GM19372 (cell line): ENCODE results near the gene MRGPRX4.

Source experiments
- ATAC-seq: cut with Tn5 transposase; IDR thresholded peaks from one replicate; pipeline ENCODE4 v1.9.1; 2021; ENCODE audit warnings: mild to moderate bottlenecking, low read depth, moderate library complexity; ENCODE audit not compliant: unreplicated experiment

MRGPRX4 gene

DNA sequence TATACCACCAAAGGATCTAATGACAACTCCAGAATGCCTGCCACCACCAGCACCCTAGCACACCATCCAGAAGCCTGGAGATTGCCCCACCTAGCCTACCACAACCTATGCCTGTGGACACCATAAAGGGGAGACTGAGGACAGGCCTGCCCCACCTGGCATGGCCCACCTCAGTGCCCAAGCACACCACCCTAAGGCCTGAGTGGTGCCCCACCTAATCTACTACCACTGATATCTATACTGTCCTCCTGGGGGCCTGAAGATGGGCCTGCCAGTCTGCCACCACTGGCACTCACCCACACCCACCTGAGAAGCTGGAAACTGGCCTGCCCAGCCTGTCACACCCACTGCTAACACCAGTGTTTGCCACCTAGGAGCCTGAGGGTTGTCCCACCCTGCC, 32.1 kb downstream of the MRGPRX4 start:
- no peak for ATAC-seq

- ATAC-seq = no peak
Observed at GRCh38 chr11:18209058-18209457, 36.4 kb downstream of the MRGPRX4 start.

- no peak for ATAC-seq
Observed at GRCh38 chr11:18221274-18221876, 48.7 kb downstream of the MRGPRX4 start.

DNA sequence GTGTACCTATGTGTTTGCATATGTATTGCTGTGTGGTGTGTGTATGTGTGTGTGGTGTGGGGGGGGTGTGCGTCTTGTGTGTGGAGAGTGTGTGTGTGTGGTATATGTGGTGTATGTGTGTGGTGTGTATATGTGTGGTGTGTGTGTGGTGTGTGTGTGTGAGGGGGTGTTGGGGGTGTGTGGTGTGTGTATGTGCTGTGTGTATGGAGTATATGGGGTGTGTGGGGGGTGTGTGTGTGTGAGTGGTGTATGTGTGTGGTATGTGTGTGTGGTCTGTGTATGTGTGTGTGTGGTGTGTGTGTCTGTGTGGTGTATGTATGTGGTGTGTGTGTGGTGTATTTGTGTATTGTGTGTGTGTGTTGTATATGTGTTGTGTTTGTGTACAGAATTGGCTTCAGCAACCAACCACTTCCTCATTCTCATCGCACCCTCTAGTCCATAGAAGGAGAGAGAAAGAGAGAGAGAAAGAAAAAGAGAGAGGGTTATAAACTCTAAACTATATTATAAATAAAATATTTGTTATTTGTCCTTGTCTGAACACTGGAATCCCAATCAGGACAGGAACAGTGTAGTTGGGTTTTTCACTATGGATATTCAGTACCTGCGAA, 50.3 kb downstream of the MRGPRX4 start:
- no peak for ATAC-seq
